Keratinocyte (primary cell): Measurements from ENCODE around the gene PIN1.

Experiments
- EZH2 ChIP-seq: IDR thresholded peaks from one replicate; pipeline ENCODE4 v1.6.1; 2012; ENCODE audit warnings: inconsistent platforms, mild to moderate bottlenecking, low read length, moderate library complexity
- TF ChIP-seq, protein P1 (sequence below), 3 experiments: IDR thresholded peaks in 1 of 3; conservative IDR thresholded peaks in 1 of 3; optimal IDR thresholded peaks in 1 of 3; 2 replicates in 2 of 3; 3 replicates in 1 of 3; pipeline versions ENCODE3 to v1.5.1; 2011; ENCODE audit warnings: low read length in 3 of 3, mild to moderate bottlenecking in 3 of 3, moderate library complexity in 2 of 3, control low read depth in 1 of 3, inconsistent platforms in 1 of 3; ENCODE audit not compliant: insufficient read depth in 2 of 3; ENCODE audit errors: extremely low read depth in 1 of 3

GRCh38 chr19:9863759-9864158, 28.6 kb downstream of the PIN1 start:
- TF ChIP-seq, protein P1, sequence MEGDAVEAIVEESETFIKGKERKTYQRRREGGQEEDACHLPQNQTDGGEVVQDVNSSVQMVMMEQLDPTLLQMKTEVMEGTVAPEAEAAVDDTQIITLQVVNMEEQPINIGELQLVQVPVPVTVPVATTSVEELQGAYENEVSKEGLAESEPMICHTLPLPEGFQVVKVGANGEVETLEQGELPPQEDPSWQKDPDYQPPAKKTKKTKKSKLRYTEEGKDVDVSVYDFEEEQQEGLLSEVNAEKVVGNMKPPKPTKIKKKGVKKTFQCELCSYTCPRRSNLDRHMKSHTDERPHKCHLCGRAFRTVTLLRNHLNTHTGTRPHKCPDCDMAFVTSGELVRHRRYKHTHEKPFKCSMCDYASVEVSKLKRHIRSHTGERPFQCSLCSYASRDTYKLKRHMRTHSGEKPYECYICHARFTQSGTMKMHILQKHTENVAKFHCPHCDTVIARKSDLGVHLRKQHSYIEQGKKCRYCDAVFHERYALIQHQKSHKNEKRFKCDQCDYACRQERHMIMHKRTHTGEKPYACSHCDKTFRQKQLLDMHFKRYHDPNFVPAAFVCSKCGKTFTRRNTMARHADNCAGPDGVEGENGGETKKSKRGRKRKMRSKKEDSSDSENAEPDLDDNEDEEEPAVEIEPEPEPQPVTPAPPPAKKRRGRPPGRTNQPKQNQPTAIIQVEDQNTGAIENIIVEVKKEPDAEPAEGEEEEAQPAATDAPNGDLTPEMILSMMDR (optimal IDR thresholded peaks at IDR 0.05 in 1 of 3, IDR thresholded peaks at IDR 0.05 in 1 of 3, conservative IDR thresholded peaks at IDR 0.05 in 1 of 3; ENCODE audit: extremely low read depth in 1 of 3, insufficient read depth in 2 of 3, low read length in 3 of 3) = no peak
- TF ChIP-seq EZH2 = no peak
